DOHH2 (cell line): ENCODE data around the gene ADAMTS3.

Experiments used
- H3F3A ChIP-seq: fragments of 200-600 bp; sonication (generic), shearing (Covaris generic); 2 replicates; pipeline ENCODE4 v1.6.0; 2016; ENCODE audit warnings: antibody characterized with exemption, mild to moderate bottlenecking; ENCODE audit not compliant: control insufficient read depth, insufficient read depth
- H3K27ac ChIP-seq: fragments of 200-600 bp; sonication (generic); 2 replicates; pipeline ENCODE4 v1.5.1; 2014; ENCODE audit warnings: low read depth, mild to moderate bottlenecking, low read length, moderate library complexity
- H3K27me3 ChIP-seq: fragments of 200-600 bp; sonication (generic); 2 replicates; pipeline ENCODE4 v1.6.1; 2014; ENCODE audit warnings: mild to moderate bottlenecking, low read length, mixed read lengths; ENCODE audit not compliant: control insufficient read depth
- H3K36me3 ChIP-seq: fragments of 200-600 bp; sonication (generic); 2 replicates; pipeline ENCODE4 v1.6.1; 2014; ENCODE audit warnings: mild to moderate bottlenecking, low read length, moderate library complexity, mixed read lengths; ENCODE audit not compliant: control insufficient read depth
- H3K4me1 ChIP-seq: fragments of 200-600 bp; sonication (generic); 2 replicates; pipeline ENCODE4 v1.6.1; 2014; ENCODE audit warnings: mild to moderate bottlenecking, low read length, mixed read lengths; ENCODE audit not compliant: control insufficient read depth
- H3K4me2 ChIP-seq: fragments of 200-600 bp; sonication (generic); 2 replicates; pipeline ENCODE4 v1.6.0; 2014; ENCODE audit warnings: mild to moderate bottlenecking, low read length, moderate library complexity
- H3K4me3 ChIP-seq: fragments of 200-600 bp; sonication (generic); 2 replicates; pipeline ENCODE4 v1.5.1; 2014; ENCODE audit warnings: mild to moderate bottlenecking, low read length, mixed read lengths
- H3K79me2 ChIP-seq: fragments of 200-600 bp; sonication (generic); 2 replicates; pipeline ENCODE4 v1.6.1; 2014; ENCODE audit warnings: mild to moderate bottlenecking, low read length, mixed read lengths; ENCODE audit not compliant: control insufficient read depth
- H3K9me2 ChIP-seq: fragments of 200-600 bp; sonication (generic); replicated peaks from 2 replicates; pipeline ENCODE4 v1.6.1; 2014; ENCODE audit warnings: mild to moderate bottlenecking, low read length, mixed read lengths; ENCODE audit not compliant: control insufficient read depth
- H3K9me3 ChIP-seq: fragments of 200-600 bp; sonication (generic); 2 replicates; pipeline ENCODE4 v1.6.1; 2014; ENCODE audit warnings: antibody characterized with exemption, low read length, mixed read lengths; ENCODE audit not compliant: control insufficient read depth, insufficient read depth
- H4K20me1 ChIP-seq: fragments of 200-600 bp; sonication (generic); 2 replicates; pipeline ENCODE4 v1.6.0; 2014; ENCODE audit warnings: low read depth, mild to moderate bottlenecking, antibody characterized with exemption, low read length, moderate library complexity; ENCODE audit not compliant: control insufficient read depth, insufficient read depth
- CTCF ChIP-seq: fragments of 200-600 bp; sonication (generic); IDR thresholded peaks from one replicate; pipeline ENCODE4 v1.5.1; 2014; ENCODE audit warnings: antibody characterized with exemption, mild to moderate bottlenecking, low read depth, low read length; ENCODE audit not compliant: poor library complexity, severe bottlenecking
- EZH2phosphoT487 ChIP-seq: fragments of 200-600 bp; sonication (generic); IDR thresholded peaks from 2 replicates; pipeline ENCODE4 v1.6.1; 2017; ENCODE audit warnings: borderline replicate concordance, mild to moderate bottlenecking, antibody characterized with exemption, low read length, moderate library complexity, mixed read lengths

Gene ADAMTS3

DNA sequence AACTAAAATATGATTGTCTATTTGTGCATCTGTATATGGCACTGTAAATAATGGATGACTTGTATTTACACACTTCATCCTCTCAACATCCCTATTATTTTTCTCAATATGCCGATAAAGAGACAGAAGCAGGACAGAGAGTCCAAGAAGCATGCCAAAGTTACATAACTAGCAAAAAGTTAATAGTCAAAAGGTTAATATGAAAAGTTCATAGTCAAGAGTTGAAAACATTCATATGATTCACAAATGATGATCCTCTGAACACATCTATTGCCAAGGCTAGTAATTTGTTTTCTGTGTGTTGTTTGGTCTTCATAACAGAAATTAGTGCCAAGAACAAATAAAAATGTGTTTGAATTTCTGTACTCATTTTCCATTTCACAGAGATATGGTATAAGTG lies 231.0 kb downstream of the ADAMTS3 start:
- Histone ChIP-seq H3K9me3 (no peaks in the 10 kb centered on the region), H3K79me2 (no peaks in the 10 kb centered on the region), H3F3A (no peaks in the 10 kb centered on the region), H3K9me2 (no peaks in the 10 kb centered on the region), H4K20me1 (no peaks in the 10 kb centered on the region), H3K4me3 (no peak overlapping the region), H3K27ac (no peak overlapping the region), H3K4me2 (no peak overlapping the region), H3K36me3 (no peaks in the 10 kb centered on the region), H3K4me1 (no peaks in the 10 kb centered on the region), H3K27me3 (no peaks in the 10 kb centered on the region)
- TF ChIP-seq EZH2phosphoT487 (no peak), CTCF (no peak)

DNA sequence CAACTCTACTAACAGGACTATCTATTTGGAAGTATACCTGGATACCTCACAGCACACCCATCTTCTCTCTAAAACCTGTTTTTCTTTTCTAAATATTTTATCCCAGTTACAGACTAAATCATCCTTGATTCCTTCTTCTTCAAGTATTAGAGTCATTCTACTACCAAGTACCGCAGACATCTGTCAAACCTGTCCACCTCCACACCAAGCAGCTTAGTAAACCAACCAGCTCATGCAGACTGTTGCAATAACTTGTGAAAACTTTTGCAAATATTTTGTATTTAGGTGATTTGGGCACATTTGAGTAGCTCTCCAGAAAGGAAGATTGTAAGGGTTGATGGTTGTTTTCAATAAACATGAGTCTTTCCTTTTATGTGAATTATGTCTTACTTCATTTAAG lies 238.6 kb downstream of the ADAMTS3 start:
- TF ChIP-seq CTCF: no peak
- no peak overlapping the region for H3K4me3 ChIP-seq
- H3K36me3 ChIP-seq: no peaks in the 10 kb centered on the region
- no peaks in the 10 kb centered on the region for H3K79me2 ChIP-seq
- no peaks in the 10 kb centered on the region for H3F3A ChIP-seq
- H3K4me1 ChIP-seq: no peaks in the 10 kb centered on the region
- no peaks in the 10 kb centered on the region for H4K20me1 ChIP-seq
- no peak overlapping the region for H3K4me2 ChIP-seq
- H3K9me2 ChIP-seq: no peaks in the 10 kb centered on the region
- H3K27ac ChIP-seq: no peak overlapping the region
- no peaks in the 10 kb centered on the region for H3K27me3 ChIP-seq
- no peaks in the 10 kb centered on the region for H3K9me3 ChIP-seq

- Histone ChIP-seq H3K79me2 (no peaks in the 10 kb centered on the region), H3K36me3 (no peaks in the 10 kb centered on the region), H3K4me2 (no peak overlapping the region), H4K20me1 (no peaks in the 10 kb centered on the region), H3K4me3 (no peak overlapping the region), H3F3A (no peaks in the 10 kb centered on the region), H3K4me1 (no peaks in the 10 kb centered on the region), H3K9me3 (no peaks in the 10 kb centered on the region), H3K27ac (no peak overlapping the region), H3K27me3 (peaks cover 3% of the 10 kb centered on the region; the same call in 1 of the 2 replicates), H3K9me2 (no peaks in the 10 kb centered on the region)
- TF ChIP-seq EZH2phosphoT487: no peak
- peak; percentile 59 for TF ChIP-seq CTCF
Measured at GRCh38 chr4:72326692-72327632, 242.1 kb downstream of the ADAMTS3 start.
